Suprapubic skin (tissue), 4 donors: ENCODE data around the gene SLC36A1.

Source experiments
- CTCF ChIP-seq, 2 donors: fragments of 200-600 bp in 1 of 2; fragments of 450-650 bp in 1 of 2; sonication (generic) in 1 of 2; IDR thresholded peaks; one replicate each; pipeline ENCODE4 v1.5.1; 2016 to 2019; ENCODE audit warnings: antibody characterized with exemption in 2 of 2, mild to moderate bottlenecking in 1 of 2, moderate library complexity in 1 of 2
- EP300 ChIP-seq: sonication (generic); formaldehyde crosslinking; IDR thresholded peaks from one replicate; pipeline ENCODE4 v1.6.1; 2017; ENCODE audit warnings: antibody characterized with exemption
- POLR2A ChIP-seq, 2 donors: fragments of 450-650 bp; IDR thresholded peaks; one replicate each; pipeline ENCODE4 v1.6.1; 2017; ENCODE audit warnings: antibody characterized with exemption in 2 of 2, mild to moderate bottlenecking in 2 of 2, moderate library complexity in 2 of 2
- POLR2AphosphoS5 ChIP-seq, 3 donors: sonication (generic); formaldehyde crosslinking; IDR thresholded peaks; one replicate each; pipeline ENCODE4 v1.6.1; 2017; ENCODE audit warnings: antibody characterized with exemption in 3 of 3

- TF ChIP-seq CTCF (IDR thresholded peaks at IDR 0.05) (no peak), POLR2AphosphoS5 (IDR thresholded peaks at IDR 0.05) (no peak), EP300 (no peak), POLR2A (IDR thresholded peaks at IDR 0.05) (no peak)
Observed at GRCh38 chr5:151541571-151541970, 94.2 kb downstream of the SLC36A1 start.
